AG08395 (cell line): Measurements from ENCODE around the gene SUPT6H.

Source experiments
- DNase-seq: peaks from one replicate; pipeline ENCODE4 v3.0.0; 2012; ENCODE audit warnings: mixed read lengths, low spot score

SUPT6H gene

GRCh38 chr17:28737770-28738679 is 76.0 kb downstream of the SUPT6H start:
- DNase-seq: no peak

- no peak for DNase-seq
These were observed 76.8 kb downstream of the SUPT6H start for GRCh38 chr17:28738680-28739384.

GRCh38 chr17:28740406-28741357 is 78.7 kb downstream of the SUPT6H start:
- no peak for DNase-seq

GRCh38 chr17:28741358-28742349 is 79.6 kb downstream of the SUPT6H start:
- DNase-seq: no peak

GRCh38 chr17:28743243-28744103 is 81.5 kb downstream of the SUPT6H start, which contains the start of gene TRAF4:
Gene TRAF4, plus strand, starts transcription at chr17:28744011. Its CDS starts 102 bp downstream, at chr17:28744113.
- DNase-seq: peak; percentile 85

- DNase-seq: peak; percentile 55
These were observed 82.3 kb downstream of the SUPT6H start for GRCh38 chr17:28744104-28744971.

- DNase-seq: peak; percentile 17
These were observed 83.2 kb downstream of the SUPT6H start for GRCh38 chr17:28744972-28745785.

- no peak for DNase-seq
These were observed 83.9 kb downstream of the SUPT6H start for GRCh38 chr17:28745786-28746411.

- DNase-seq: no peak
These were observed 84.6 kb downstream of the SUPT6H start for GRCh38 chr17:28746611-28747050.

- no peak for DNase-seq
These were observed 85.2 kb downstream of the SUPT6H start for GRCh38 chr17:28747051-28747691.

GRCh38 chr17:28747801-28748750 is 86.1 kb downstream of the SUPT6H start:
- no peak for DNase-seq

GRCh38 chr17:28748852-28749515 is 87.0 kb downstream of the SUPT6H start:
- DNase-seq: no peak

- DNase-seq: no peak
These were observed 87.6 kb downstream of the SUPT6H start for GRCh38 chr17:28749516-28750177.
